Activated naive CD8-positive, alpha-beta T cell treated with anti-CD3 and anti-CD28 coated beads, Interleukin-2, amount 10 ng/mL, durations not matched to agents 7 days and 5 days (primary cell): ENCODE results near the gene FIBP. TPM values are rescaled to one million over a fixed set of nuclear protein-coding genes. Genes with fewer than 3 reads are reported as not detected.

ENCODE experiments used
- ATAC-seq: fragments of 150-1000 bp; cut with Tn5 transposase; one replicate; pipeline ENCODE4 v1.10.0; 2021; ENCODE audit warnings: low read depth, moderate library complexity
- POLR2A ChIA-PET: fragments of 350-600 bp; sonication (Branson Sonifier 250); formaldehyde crosslinking; loops from one replicate; lab custom pipeline; 2021; ENCODE audit warnings: antibody characterized with exemption; lab: Charles Lee
- DNase-seq: peaks from one replicate; pipeline ENCODE4 v3.0.0; 2021
- H3K27ac Mint-ChIP-seq: one replicate; pipeline ENCODE4 v1.8.0; 2022; ENCODE audit warnings: mild to moderate bottlenecking, mixed read lengths
- H3K27me3 Mint-ChIP-seq: one replicate; pipeline ENCODE4 v1.8.0; 2022; ENCODE audit warnings: mild to moderate bottlenecking, moderate library complexity, mixed read lengths
- H3K36me3 Mint-ChIP-seq: one replicate; pipeline ENCODE4 v1.8.0; 2021; ENCODE audit warnings: mild to moderate bottlenecking, mixed read lengths
- H3K4me1 Mint-ChIP-seq: one replicate; pipeline ENCODE4 v1.8.0; 2021; ENCODE audit warnings: mixed read lengths
- H3K4me3 Mint-ChIP-seq: one replicate; pipeline ENCODE4 v1.8.0; 2022; ENCODE audit warnings: mild to moderate bottlenecking, moderate library complexity, mixed read lengths
- H3K9me3 Mint-ChIP-seq: one replicate; pipeline ENCODE4 v1.8.0; 2021; ENCODE audit warnings: mixed read lengths
- total RNA-seq, 2 experiments: library from RNA; stranded (reverse); gene quantifications; one replicate each; pipeline ENCODE4 v1.2.3, GENCODE V29; 2021

Gene FIBP
- total RNA-seq, 2 experiments from 2014 or later: 78.2 to 82.9 TPM

GRCh38 chr11:65883786-65884715 is 4.2 kb downstream of the FIBP start:
- POLR2A ChIA-PET: interaction anchor here (0.9 to 12.3 kb wide), 16 partner anchors 10 to 118 kb away, joined by 3 to 304 read pairs (median 6); partner anchors contain the start of genes BANF1, CFL1, EIF1AD and FOSL1
- H3K27ac Mint-ChIP-seq: peak overlapping the region; percentile 69
- H3K27me3 Mint-ChIP-seq: no peaks in the 10 kb centered on the region
- H3K36me3 Mint-ChIP-seq: peaks cover 16% of the 10 kb centered on the region
- ATAC-seq: no peak
- no peaks in the 10 kb centered on the region for H3K9me3 Mint-ChIP-seq
- DNase-seq: no peak
- no peak overlapping the region for H3K4me3 Mint-ChIP-seq
- H3K4me1 Mint-ChIP-seq: peaks cover 50% of the 10 kb centered on the region

GRCh38 chr11:65883058-65883761 is 5.1 kb downstream of the FIBP start:
- ATAC-seq (no peak), DNase-seq (no peak)
- peaks cover 53% of the 10 kb centered on the region for H3K4me1 Mint-ChIP-seq
- H3K27me3 Mint-ChIP-seq: no peaks in the 10 kb centered on the region
- peaks cover 15% of the 10 kb centered on the region for H3K36me3 Mint-ChIP-seq
- no peaks in the 10 kb centered on the region for H3K9me3 Mint-ChIP-seq
- POLR2A ChIA-PET: interaction anchor here (1.6 to 12.3 kb wide), 4 partner anchors 9 to 31 kb away, joined by 8 to 304 read pairs (median 14); partner anchors contain the start of genes CFL1 and MUS81
- H3K4me3 Mint-ChIP-seq: no peak overlapping the region
- peak overlapping the region; percentile 80 for H3K27ac Mint-ChIP-seq

GRCh38 chr11:65882120-65883057 is 5.9 kb downstream of the FIBP start:
- H3K27ac Mint-ChIP-seq: peak overlapping the region; percentile 92
- H3K27me3 Mint-ChIP-seq: no peaks in the 10 kb centered on the region
- peaks cover 14% of the 10 kb centered on the region for H3K36me3 Mint-ChIP-seq
- H3K9me3 Mint-ChIP-seq: no peaks in the 10 kb centered on the region
- peaks cover 57% of the 10 kb centered on the region for H3K4me1 Mint-ChIP-seq
- DNase-seq: no peak
- no peak overlapping the region for H3K4me3 Mint-ChIP-seq
- ATAC-seq: no peak
- POLR2A ChIA-PET: interaction anchor here (0.5 to 5.9 kb wide), 6 partner anchors 8 to 171 kb away, joined by 3 to 70 read pairs (median 8); partner anchors contain the start of genes CCDC85B, CFL1, FIBP and MUS81

- DNase-seq (no peak), ATAC-seq (peak; percentile 25)
- Mint-ChIP-seq H3K9me3 (no peaks in the 10 kb centered on the region), H3K4me3 (peak overlapping the region; percentile 87), H3K4me1 (peaks cover 56% of the 10 kb centered on the region), H3K27me3 (no peaks in the 10 kb centered on the region), H3K27ac (peak overlapping the region; percentile 92), H3K36me3 (peaks cover 9% of the 10 kb centered on the region)
- POLR2A ChIA-PET: interaction anchor here (0.6 to 5.9 kb wide), 8 partner anchors 9 to 51 kb away, joined by 3 to 70 read pairs (median 6); partner anchors contain the start of genes CCDC85B, CFL1, FIBP and MUS81
Measured at GRCh38 chr11:65880844-65881421, 7.3 kb downstream of the FIBP start.

- ATAC-seq (no peak), DNase-seq (no peak)
- H3K36me3 Mint-ChIP-seq: peaks cover 6% of the 10 kb centered on the region
- H3K27me3 Mint-ChIP-seq: no peaks in the 10 kb centered on the region
- H3K27ac Mint-ChIP-seq: peak overlapping the region; percentile 92
- no peaks in the 10 kb centered on the region for H3K9me3 Mint-ChIP-seq
- peak overlapping the region; percentile 87 for H3K4me3 Mint-ChIP-seq
- H3K4me1 Mint-ChIP-seq: peaks cover 55% of the 10 kb centered on the region
- POLR2A ChIA-PET: interaction anchor here (1.1 to 5.9 kb wide), 7 partner anchors 9 to 52 kb away, joined by 3 to 70 read pairs (median 8); partner anchors contain the start of genes CCDC85B, CFL1, FIBP and MUS81
Measured at GRCh38 chr11:65880027-65880426, 8.2 kb downstream of the FIBP start.

GRCh38 chr11:65879617-65880016 is 8.7 kb downstream of the FIBP start, which contains the start of gene CTSW:
Gene CTSW, plus strand, starts transcription at chr11:65879837. Its CDS starts 18 bp downstream, at chr11:65879855.
- DNase-seq (peak; percentile 66), ATAC-seq (peak; percentile 60)
- Mint-ChIP-seq H3K4me3 (peak within 1 kb of the TSS; percentile 87), H3K9me3 (no peaks in the 10 kb centered on the region), H3K4me1 (peaks cover 54% of the 10 kb centered on the region), H3K27ac (peak within 1 kb of the TSS; percentile 92), H3K27me3 (no peaks in the 10 kb centered on the region), H3K36me3 (peaks cover 6% of the 10 kb centered on the region)
- POLR2A ChIA-PET: interaction anchor here (0.9 to 5.9 kb wide), 8 partner anchors 8 to 53 kb away, joined by 3 to 70 read pairs (median 7); partner anchors contain the start of genes CCDC85B, CFL1, FIBP and MUS81

GRCh38 chr11:65873318-65874156 is 14.7 kb downstream of the FIBP start:
- peak overlapping the region; percentile 77 for H3K4me3 Mint-ChIP-seq
- no peaks in the 10 kb centered on the region for H3K36me3 Mint-ChIP-seq
- peak overlapping the region; percentile 77 for H3K27ac Mint-ChIP-seq
- peaks cover 33% of the 10 kb centered on the region for H3K4me1 Mint-ChIP-seq
- POLR2A ChIA-PET: interaction anchor here (1.6 to 7.5 kb wide), 4 partner anchors 11 to 21 kb away, joined by 5 to 176 read pairs (median 22); partner anchors contain the start of genes CCDC85B, CFL1, FIBP and MUS81
- no peaks in the 10 kb centered on the region for H3K27me3 Mint-ChIP-seq
- DNase-seq: peak; percentile 100
- peak; percentile 85 for ATAC-seq
- H3K9me3 Mint-ChIP-seq: no peaks in the 10 kb centered on the region

- H3K9me3 Mint-ChIP-seq: no peaks in the 10 kb centered on the region
- H3K27me3 Mint-ChIP-seq: no peaks in the 10 kb centered on the region
- ATAC-seq (no peak), DNase-seq (no peak)
- POLR2A ChIA-PET: interaction anchor here (1.5 to 7.5 kb wide), 6 partner anchors 12 to 23 kb away, joined by 3 to 176 read pairs (median 22); partner anchors contain the start of genes CCDC85B, CFL1, FIBP and MUS81
- peaks cover 2% of the 10 kb centered on the region for H3K36me3 Mint-ChIP-seq
- H3K27ac Mint-ChIP-seq: peak within 1 kb of the TSS; percentile 77
- H3K4me3 Mint-ChIP-seq: peak within 1 kb of the TSS; percentile 77
- peaks cover 28% of the 10 kb centered on the region for H3K4me1 Mint-ChIP-seq
Measured at GRCh38 chr11:65872586-65873317, 15.5 kb downstream of the FIBP start, which contains the start of gene EFEMP2. Gene EFEMP2, minus strand, starts transcription at chr11:65872800. Its CDS starts 446 bp downstream, at chr11:65872354.

- H3K27me3 Mint-ChIP-seq: no peaks in the 10 kb centered on the region
- H3K4me1 Mint-ChIP-seq: peaks cover 23% of the 10 kb centered on the region
- H3K9me3 Mint-ChIP-seq: no peaks in the 10 kb centered on the region
- ATAC-seq (no peak), DNase-seq (no peak)
- POLR2A ChIA-PET: interaction anchor here (0.8 to 7.5 kb wide), 8 partner anchors 10 to 56 kb away, joined by 3 to 176 read pairs (median 9); partner anchors contain the start of genes CCDC85B, CFL1, FIBP and MUS81
- H3K27ac Mint-ChIP-seq: peak overlapping the region; percentile 40
- peaks cover 5% of the 10 kb centered on the region for H3K36me3 Mint-ChIP-seq
- peak overlapping the region; percentile 19 for H3K4me3 Mint-ChIP-seq
Measured at GRCh38 chr11:65871811-65872548, 16.3 kb downstream of the FIBP start.
